Activated naive CD4-positive, alpha-beta T cell treated with Interleukin-2 at 50 U/mL for 16 hours (primary cell): ENCODE results near the gene CBFA2T3.

Experiments
- DNase-seq: peaks from one replicate; pipeline ENCODE4 v3.0.0-alpha.2; 2020

The CBFA2T3 gene

DNA sequence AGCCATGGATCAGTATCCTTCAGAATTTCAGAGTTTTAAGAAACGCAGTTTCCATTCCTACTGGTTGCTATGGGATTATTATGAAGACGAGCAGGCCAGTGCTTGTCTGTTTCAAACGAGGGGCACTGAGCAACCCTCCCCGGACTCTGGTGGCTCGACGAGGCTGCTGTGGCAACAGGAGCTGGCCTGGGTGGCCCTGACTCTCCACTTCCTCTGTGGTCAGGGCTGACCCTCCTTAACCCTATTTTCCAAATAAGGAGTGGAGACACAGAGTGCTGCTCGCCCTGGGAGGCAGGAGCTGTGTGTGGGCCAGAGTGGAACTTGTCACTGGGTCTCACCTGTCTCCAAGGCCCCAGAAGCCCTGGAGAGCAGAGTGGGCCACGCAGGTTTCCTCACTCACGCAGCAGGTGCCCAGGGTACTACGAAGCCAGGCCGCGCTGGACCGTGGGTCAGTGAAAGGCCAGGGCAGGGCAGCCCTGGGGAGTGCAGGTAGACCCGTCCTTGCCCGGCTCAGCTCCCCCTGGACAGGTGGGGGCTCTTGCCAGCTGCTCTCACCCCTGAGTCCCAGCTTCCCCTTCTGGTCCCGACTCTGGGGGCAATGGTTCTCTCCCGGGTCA, 123.6 kb downstream of the CBFA2T3 start:
- no peak for DNase-seq

GRCh38 chr16:88851616-88852015, 125.4 kb downstream of the CBFA2T3 start:
- DNase-seq: no peak

GRCh38 chr16:88850531-88851199, 126.3 kb downstream of the CBFA2T3 start:
- no peak for DNase-seq

- DNase-seq: no peak
Observed at GRCh38 chr16:88848557-88848956, 128.4 kb downstream of the CBFA2T3 start.

DNA sequence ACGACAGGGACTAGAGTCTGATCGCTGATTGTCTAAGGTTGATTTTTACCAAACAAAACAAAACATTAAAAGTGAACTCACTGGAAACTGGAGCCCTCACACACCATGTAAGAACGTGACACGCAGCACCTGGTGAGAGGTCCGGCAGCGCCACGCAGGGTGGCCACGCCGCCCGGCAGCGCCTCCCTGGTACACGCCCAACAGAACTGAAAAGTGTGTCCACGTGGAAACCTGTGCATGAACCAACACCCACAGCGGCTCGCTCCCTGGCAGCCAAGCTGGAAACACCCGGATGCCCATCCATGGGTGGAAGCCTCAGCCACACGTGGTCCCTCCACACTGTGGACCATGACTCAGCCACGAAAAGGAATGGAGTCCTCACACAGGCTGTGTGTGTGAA, 129.4 kb downstream of the CBFA2T3 start:
- DNase-seq: no peak

GRCh38 chr16:88846088-88846487, 130.9 kb downstream of the CBFA2T3 start:
- DNase-seq: no peak

- DNase-seq: no peak
Observed at GRCh38 chr16:88844419-88845036, 132.5 kb downstream of the CBFA2T3 start.

GRCh38 chr16:88843256-88843655, 133.8 kb downstream of the CBFA2T3 start:
- no peak for DNase-seq

- DNase-seq: no peak
Observed at GRCh38 chr16:88842806-88843205, 134.2 kb downstream of the CBFA2T3 start.

- no peak for DNase-seq
Observed at GRCh38 chr16:88842308-88842756, 134.7 kb downstream of the CBFA2T3 start.

DNA sequence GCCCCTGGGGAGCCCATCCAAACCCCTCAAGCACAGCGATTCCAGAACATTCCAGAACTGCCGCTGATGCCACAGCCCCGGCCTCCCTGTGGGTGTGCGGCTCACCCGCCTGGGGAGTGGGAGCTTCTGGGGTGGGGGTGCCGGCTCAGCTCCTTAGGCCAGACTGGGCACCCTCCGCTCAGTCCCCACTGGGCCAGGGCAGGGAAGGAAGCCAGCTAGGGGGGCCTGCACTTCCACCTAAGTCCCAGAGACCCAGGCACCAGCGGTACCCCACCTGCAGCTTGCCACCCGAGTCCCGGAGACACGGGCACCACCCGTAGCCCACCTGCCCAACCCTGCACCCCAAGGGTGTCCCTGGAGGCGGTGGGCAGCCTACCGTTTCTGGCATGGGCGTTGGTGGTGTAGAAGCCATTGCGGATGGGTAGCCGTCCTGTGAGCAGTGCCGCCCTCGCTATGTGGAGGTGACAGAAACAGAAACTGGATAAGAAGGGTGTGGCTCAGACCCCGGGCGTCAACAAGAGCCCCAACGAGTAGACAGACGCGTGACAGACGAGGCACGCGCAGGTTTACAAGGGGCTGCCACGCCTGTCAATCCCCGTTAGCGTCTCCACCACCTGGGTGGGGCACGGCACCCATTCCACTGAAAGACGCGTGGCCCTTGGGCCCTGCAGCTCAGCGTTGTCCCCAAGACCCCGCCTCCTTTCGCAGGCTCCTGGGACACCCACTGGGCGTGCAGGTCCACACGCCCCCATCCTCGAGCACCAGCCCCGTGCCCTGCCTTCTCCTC, 135.3 kb downstream of the CBFA2T3 start:
- DNase-seq: no peak

DNA sequence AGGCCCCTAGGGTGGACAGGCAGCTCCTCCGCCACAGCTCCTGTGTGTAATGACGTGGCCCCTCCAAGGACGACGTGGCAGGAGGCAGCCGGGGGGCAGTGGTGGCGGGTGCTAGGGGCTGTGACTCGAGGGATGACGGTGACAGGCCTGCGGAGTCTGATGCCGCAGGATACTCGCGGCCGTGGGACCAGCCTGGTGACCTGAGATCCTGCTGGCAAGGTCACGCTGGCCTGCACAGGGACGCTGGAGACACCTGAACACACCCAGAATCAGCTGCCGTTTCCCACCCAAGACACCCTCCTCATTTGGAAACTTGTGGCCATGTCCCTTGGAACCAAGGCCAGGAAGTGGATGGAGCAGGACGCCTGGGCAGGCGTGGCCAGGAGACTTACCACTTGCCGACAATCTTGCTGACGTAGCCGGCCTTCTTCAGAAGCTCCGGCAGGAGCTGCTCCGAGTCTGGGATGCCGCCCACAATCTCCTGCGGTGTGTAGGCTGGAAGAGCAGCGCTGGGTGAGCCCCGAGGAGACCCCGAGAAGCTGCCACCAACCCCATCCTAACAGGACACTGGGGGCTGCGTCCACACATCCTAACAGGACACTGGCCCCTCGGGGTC, 136.3 kb downstream of the CBFA2T3 start:
- DNase-seq: no peak

DNA sequence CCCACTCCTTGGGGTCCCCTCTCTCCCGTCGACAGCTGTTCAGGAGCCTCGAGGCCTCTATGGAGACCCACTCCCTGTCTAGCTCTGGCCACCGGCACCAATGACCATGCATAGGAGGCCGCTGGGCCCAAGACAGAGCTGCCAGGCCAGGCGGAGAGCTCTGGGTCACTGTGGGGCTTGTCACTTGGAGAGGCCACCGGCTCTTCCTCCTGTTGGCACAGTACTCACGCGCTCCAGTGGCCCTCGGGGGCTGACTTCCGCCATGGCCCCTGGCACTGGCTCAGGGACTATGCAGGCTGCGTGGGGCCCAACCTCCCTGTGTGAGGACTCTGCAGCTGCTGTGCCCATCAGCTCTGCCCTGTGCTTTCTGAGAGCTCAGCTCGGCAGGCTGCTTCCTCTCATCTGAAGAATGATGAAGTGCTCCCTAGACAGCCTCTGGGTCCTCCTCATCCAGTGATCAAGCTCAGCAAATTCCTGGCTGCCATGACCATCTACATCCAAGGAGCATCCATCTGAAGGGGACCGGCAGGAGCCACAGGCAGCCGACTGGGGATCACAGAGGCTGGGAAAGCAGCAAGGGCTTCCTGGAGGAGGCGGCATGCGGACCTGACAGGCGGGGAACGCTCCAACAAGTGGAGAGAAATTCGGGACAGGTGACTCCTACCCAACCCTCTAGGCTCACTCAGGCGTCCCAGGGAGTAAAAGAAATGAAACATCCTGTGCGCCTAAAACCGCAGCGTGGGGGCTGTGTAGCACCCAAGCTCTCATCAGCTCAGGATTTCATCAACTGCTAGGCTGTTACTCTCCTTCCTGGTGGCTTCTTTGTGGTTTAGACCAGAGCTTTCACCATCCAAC, 137.0 kb downstream of the CBFA2T3 start:
- DNase-seq: no peak

GRCh38 chr16:88839026-88839529, 137.9 kb downstream of the CBFA2T3 start:
- DNase-seq: no peak

GRCh38 chr16:88838566-88838965, 138.4 kb downstream of the CBFA2T3 start:
- DNase-seq: no peak

DNA sequence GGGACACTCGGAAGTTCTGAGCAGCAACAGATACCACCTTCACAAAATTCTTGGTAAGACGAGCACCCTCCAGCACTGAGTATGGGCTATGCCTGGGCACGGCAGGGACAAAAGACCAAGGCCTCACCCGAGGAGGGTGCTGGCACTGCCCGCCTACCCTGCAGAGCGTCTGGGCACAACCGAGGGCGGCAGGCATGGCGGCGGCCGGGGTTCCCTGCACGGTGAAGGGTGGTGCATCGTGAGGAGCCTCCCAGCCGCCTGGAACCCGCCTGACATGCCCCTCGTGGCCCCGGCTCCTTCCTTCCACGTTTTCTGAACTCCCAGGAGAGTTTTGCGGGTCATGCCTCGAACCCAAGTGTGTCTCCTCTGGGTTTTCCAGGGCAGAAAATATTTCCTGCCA, 139.2 kb downstream of the CBFA2T3 start:
- no peak for DNase-seq

GRCh38 chr16:88836791-88837190, 140.2 kb downstream of the CBFA2T3 start:
- DNase-seq: no peak

DNA sequence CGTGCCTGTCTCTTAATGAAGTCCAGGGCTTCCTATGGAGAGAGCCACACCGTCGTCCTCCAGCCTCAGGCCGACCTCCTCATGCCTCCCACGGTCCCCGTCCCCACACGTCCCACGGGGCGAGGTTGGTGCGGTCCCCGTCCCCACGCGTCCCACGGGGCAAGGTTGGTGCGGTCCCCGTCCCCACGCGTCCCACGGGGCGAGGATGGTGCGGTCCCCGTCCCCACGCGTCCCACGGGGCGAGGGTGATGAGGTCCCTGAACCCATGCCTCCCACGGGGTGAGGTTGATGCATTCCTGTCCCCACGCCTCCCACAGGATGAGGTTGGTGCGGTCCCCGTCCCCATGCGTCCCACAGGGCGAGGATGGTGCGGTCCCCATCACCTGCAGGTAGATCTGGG, 141.2 kb downstream of the CBFA2T3 start:
- DNase-seq: no peak

- DNase-seq: no peak
Observed at GRCh38 chr16:88835383-88835782, 141.6 kb downstream of the CBFA2T3 start.

DNA sequence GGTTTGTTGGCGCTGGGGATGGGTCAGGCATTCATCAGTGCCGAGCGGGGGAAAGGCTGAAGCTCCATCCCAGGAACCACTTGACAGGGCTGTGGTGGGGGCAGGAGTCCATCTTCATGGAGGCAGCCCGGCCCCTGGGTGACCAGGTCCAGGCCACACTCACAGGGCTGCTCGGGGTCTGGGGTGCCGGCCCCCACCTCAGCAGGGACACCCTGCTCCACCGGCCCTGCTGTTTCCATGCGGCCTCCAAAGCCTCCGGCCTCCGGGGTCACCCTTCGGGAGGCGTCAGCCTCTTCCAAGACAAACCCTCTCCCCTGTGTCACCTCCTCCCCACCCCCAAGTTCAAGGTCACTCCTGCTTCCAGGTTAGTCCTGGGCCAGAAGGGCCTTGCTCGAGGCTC, 142.3 kb downstream of the CBFA2T3 start:
- no peak for DNase-seq

DNA sequence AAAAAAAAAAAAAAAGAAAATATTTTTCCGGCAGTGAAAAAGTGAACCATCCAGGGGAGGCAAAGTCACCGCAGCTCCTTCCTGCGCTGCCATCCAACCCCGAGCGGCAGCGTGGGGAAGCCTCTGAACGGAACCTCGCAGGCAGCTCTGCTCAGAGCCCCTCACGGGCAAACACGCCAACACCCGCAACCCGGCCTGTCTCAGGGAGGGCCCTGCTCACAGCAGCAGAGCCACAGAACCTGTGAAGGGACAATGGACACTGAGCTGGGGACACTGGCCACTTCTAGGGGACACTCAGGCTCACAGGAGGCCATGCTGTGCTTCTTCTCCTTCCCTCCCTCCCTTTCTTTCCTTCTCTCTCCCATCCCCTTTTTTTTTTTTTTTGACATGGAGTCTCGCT, 143.9 kb downstream of the CBFA2T3 start:
- DNase-seq: no peak

GRCh38 chr16:88831838-88832237, 145.2 kb downstream of the CBFA2T3 start:
- no peak for DNase-seq
